HepG2 (cell line): ENCODE data around the gene MARVELD3. TPM values are rescaled to one million over a fixed set of nuclear protein-coding genes. Genes with fewer than 3 reads are reported as not detected.

ENCODE experiments used
- ADNP ChIP-seq: sonication (generic); formaldehyde crosslinking; IDR thresholded peaks from 2 replicates; pipeline ENCODE4 v1.4.0; 2020; ENCODE audit warnings: missing genetic modification reagents
- BRCA1 ChIP-seq: sonication (generic); formaldehyde crosslinking; IDR thresholded peaks from 2 replicates; pipeline ENCODE4 v1.4.0; 2020; ENCODE audit warnings: missing genetic modification reagents
- CEBPG ChIP-seq: IDR thresholded peaks from 2 replicates; pipeline ENCODE4 v1.6.1; 2016
- GZF1 ChIP-seq: sonication (generic); formaldehyde crosslinking; IDR thresholded peaks from 2 replicates; pipeline ENCODE4 v1.5.1; 2020; ENCODE audit warnings: mild to moderate bottlenecking, missing genetic modification reagents
- HDAC1 ChIP-seq: sonication (generic); formaldehyde crosslinking; IDR thresholded peaks from 2 replicates; pipeline ENCODE4 v1.5.1; 2020; ENCODE audit warnings: mild to moderate bottlenecking, missing genetic modification reagents
- NCOR1 ChIP-seq: fragments of 200-600 bp; sonication (generic); IDR thresholded peaks from 2 replicates; pipeline ENCODE4 v1.7.0; 2017; ENCODE audit warnings: antibody characterized with exemption, low read length, borderline replicate concordance
- NR2F1 ChIP-seq, 2 experiments: fragments of 450-650 bp in 1 of 2; formaldehyde crosslinking in 1 of 2; IDR thresholded peaks; 2 replicates each; pipeline versions ENCODE4 v1.5.0 to v1.6.1; 2016 to 2020; ENCODE audit warnings: mild to moderate bottlenecking in 1 of 2, missing compliant biosample characterization in 1 of 2, missing genetic modification reagents in 1 of 2, moderate library complexity in 1 of 2
- PITX1 ChIP-seq: sonication (generic); formaldehyde crosslinking; IDR thresholded peaks from 2 replicates; pipeline ENCODE4 v1.5.1; 2020; ENCODE audit warnings: mild to moderate bottlenecking, missing genetic modification reagents
- RFX3 ChIP-seq: IDR thresholded peaks from 2 replicates; pipeline ENCODE4 v1.6.1; 2016; ENCODE audit warnings: missing biosample characterization, missing genetic modification reagents
- SMARCE1 ChIP-seq: fragments of 450-650 bp; IDR thresholded peaks from 2 replicates; pipeline ENCODE4 v1.6.1; 2017; ENCODE audit warnings: borderline replicate concordance
- ZFP36L1 ChIP-seq: sonication (generic); formaldehyde crosslinking; IDR thresholded peaks from 2 replicates; pipeline ENCODE4 v1.8.0; 2022; ENCODE audit warnings: mild to moderate bottlenecking, missing genetic modification reagents, moderate library complexity
- ZNF136 ChIP-seq: sonication (generic); formaldehyde crosslinking; IDR thresholded peaks from 2 replicates; pipeline ENCODE4 v1.8.1; 2022; ENCODE audit warnings: low read depth, mild to moderate bottlenecking, moderate library complexity, missing genetic modification reagents
- ZNF138 ChIP-seq: sonication (generic); formaldehyde crosslinking; IDR thresholded peaks from 2 replicates; pipeline ENCODE4 v1.5.0; 2020; ENCODE audit warnings: mild to moderate bottlenecking, low read depth, missing genetic modification reagents
- ZNF263 ChIP-seq: sonication (generic); formaldehyde crosslinking; IDR thresholded peaks from 2 replicates; pipeline ENCODE4 v1.4.0; 2020; ENCODE audit warnings: missing genetic modification reagents
- ZNF383 ChIP-seq: sonication (generic); formaldehyde crosslinking; IDR thresholded peaks from 2 replicates; pipeline ENCODE4 v1.4.0; 2020; ENCODE audit warnings: missing genetic modification reagents, mild to moderate bottlenecking, borderline replicate concordance
- ZNF546 ChIP-seq: sonication (generic); formaldehyde crosslinking; conservative IDR thresholded peaks from 2 replicates; pipeline ENCODE4 v1.8.1; 2023; ENCODE audit warnings: mild to moderate bottlenecking, missing genetic modification reagents
- polyA plus RNA-seq, 8 experiments: library from polyadenylated mRNA; depleted of rRNA in 3 of 8; stranded (reverse) in 7 of 8; unstranded in 1 of 8; fragments of >200 nt; fragmentation: Illumina TruSeq in 4 of 8; extraction: Trizol in 4 of 8; gene quantifications; 2 replicates each; pipeline versions ENCODE4 v1.2.1 to v1.2.3, GENCODE V29; 2011 to 2016; ENCODE audit warnings: low read depth in 4 of 8, missing spikeins in 1 of 8, mixed read lengths in 1 of 8; ENCODE audit not compliant: insufficient read depth in 1 of 8
- total RNA-seq, 5 experiments: library from RNA; depleted of rRNA; stranded (reverse); fragments of >200 nt; fragmentation: Illumina TruSeq; extraction: Trizol; gene quantifications; 2 replicates each; pipeline ENCODE4 v1.2.3, GENCODE V29; 2016; ENCODE audit warnings: low read depth in 1 of 5
- TF ChIP-seq, protein P1 (sequence below): sonication (generic); formaldehyde crosslinking; IDR thresholded peaks from 2 replicates; pipeline ENCODE4 v1.9.0; 2021; ENCODE audit warnings: missing genetic modification reagents, borderline replicate concordance
- TF ChIP-seq, protein P2 (sequence below): sonication (generic); formaldehyde crosslinking; IDR thresholded peaks from 2 replicates; pipeline ENCODE4 v1.4.0; 2020; ENCODE audit warnings: mild to moderate bottlenecking, missing genetic modification reagents
- TF ChIP-seq, protein P3 (sequence below): sonication (generic); formaldehyde crosslinking; IDR thresholded peaks from 2 replicates; pipeline ENCODE4 v1.4.0; 2020; ENCODE audit warnings: mild to moderate bottlenecking, missing genetic modification reagents
- TF ChIP-seq, protein P4 (sequence below): IDR thresholded peaks from 2 replicates; pipeline ENCODE4 v1.6.1; 2016; ENCODE audit warnings: control low read depth

MARVELD3 gene
- total and polyA plus RNA-seq, 2 of the 13 experiments (the other 11 are each of a cell fraction or from before 2014, with no cell fraction given), result 4.8 to 5.6 TPM

DNA sequence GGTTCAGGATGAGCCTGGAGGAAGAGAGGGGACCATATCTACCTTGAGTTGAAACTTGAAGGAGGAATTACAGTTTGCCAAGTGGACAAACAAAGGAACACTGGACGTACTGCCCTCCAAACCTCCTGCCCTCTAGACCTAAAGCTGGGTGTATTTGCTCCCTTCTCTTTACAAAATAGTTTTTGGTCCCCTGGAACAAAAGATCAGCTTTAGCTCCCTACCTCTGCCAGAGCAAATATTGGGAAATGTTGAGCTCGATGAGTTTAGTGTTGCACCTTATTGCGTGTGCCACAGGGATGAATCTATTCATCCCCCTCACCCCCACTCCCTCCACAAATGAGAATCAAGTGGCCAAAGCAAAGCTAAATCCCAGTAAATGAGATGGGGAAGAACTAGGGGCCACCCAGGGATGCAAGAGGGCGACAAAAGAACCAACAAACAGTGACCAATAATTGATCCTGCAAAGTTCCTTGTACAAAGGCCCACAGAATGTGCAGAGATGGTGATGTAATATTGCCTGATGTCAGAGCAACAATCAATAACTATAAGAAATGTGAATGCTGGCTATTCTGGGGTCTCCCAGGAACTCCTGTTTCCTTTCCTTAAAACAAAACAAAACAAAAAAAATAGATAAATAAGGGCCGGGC lies 31.9 kb upstream of the MARVELD3 start (continued):
- TF ChIP-seq ZFP36L1 (CRISPR knock-in tag), result peak; percentile 86; the same call in 1 of the 2 replicates
- TF ChIP-seq GZF1 (CRISPR knock-in tag), result no peak
- no peak for TF ChIP-seq NR2F1 (CRISPR knock-in tag; IDR thresholded peaks at IDR 0.05)
- no peak for TF ChIP-seq ZNF383
- TF ChIP-seq, protein P1, sequence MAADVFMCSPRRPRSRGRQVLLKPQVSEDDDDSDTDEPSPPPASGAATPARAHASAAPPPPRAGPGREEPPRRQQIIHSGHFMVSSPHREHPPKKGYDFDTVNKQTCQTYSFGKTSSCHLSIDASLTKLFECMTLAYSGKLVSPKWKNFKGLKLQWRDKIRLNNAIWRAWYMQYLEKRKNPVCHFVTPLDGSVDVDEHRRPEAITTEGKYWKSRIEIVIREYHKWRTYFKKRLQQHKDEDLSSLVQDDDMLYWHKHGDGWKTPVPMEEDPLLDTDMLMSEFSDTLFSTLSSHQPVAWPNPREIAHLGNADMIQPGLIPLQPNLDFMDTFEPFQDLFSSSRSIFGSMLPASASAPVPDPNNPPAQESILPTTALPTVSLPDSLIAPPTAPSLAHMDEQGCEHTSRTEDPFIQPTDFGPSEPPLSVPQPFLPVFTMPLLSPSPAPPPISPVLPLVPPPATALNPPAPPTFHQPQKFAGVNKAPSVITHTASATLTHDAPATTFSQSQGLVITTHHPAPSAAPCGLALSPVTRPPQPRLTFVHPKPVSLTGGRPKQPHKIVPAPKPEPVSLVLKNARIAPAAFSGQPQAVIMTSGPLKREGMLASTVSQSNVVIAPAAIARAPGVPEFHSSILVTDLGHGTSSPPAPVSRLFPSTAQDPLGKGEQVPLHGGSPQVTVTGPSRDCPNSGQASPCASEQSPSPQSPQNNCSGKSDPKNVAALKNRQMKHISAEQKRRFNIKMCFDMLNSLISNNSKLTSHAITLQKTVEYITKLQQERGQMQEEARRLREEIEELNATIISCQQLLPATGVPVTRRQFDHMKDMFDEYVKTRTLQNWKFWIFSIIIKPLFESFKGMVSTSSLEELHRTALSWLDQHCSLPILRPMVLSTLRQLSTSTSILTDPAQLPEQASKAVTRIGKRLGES (CRISPR knock-in tag), result no peak
- TF ChIP-seq, protein P2, sequence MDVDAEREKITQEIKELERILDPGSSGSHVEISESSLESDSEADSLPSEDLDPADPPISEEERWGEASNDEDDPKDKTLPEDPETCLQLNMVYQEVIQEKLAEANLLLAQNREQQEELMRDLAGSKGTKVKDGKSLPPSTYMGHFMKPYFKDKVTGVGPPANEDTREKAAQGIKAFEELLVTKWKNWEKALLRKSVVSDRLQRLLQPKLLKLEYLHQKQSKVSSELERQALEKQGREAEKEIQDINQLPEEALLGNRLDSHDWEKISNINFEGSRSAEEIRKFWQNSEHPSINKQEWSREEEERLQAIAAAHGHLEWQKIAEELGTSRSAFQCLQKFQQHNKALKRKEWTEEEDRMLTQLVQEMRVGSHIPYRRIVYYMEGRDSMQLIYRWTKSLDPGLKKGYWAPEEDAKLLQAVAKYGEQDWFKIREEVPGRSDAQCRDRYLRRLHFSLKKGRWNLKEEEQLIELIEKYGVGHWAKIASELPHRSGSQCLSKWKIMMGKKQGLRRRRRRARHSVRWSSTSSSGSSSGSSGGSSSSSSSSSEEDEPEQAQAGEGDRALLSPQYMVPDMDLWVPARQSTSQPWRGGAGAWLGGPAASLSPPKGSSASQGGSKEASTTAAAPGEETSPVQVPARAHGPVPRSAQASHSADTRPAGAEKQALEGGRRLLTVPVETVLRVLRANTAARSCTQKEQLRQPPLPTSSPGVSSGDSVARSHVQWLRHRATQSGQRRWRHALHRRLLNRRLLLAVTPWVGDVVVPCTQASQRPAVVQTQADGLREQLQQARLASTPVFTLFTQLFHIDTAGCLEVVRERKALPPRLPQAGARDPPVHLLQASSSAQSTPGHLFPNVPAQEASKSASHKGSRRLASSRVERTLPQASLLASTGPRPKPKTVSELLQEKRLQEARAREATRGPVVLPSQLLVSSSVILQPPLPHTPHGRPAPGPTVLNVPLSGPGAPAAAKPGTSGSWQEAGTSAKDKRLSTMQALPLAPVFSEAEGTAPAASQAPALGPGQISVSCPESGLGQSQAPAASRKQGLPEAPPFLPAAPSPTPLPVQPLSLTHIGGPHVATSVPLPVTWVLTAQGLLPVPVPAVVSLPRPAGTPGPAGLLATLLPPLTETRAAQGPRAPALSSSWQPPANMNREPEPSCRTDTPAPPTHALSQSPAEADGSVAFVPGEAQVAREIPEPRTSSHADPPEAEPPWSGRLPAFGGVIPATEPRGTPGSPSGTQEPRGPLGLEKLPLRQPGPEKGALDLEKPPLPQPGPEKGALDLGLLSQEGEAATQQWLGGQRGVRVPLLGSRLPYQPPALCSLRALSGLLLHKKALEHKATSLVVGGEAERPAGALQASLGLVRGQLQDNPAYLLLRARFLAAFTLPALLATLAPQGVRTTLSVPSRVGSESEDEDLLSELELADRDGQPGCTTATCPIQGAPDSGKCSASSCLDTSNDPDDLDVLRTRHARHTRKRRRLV (CRISPR knock-in tag), result peak; percentile 63; the same call in 1 of the 2 replicates
- peak; percentile 81 for TF ChIP-seq NCOR1
- TF ChIP-seq PITX1 (CRISPR knock-in tag), result peak; percentile 71
- no peak for TF ChIP-seq SMARCE1
- peak; percentile 83 for TF ChIP-seq ZNF263 (CRISPR knock-in tag)
- TF ChIP-seq BRCA1 (CRISPR knock-in tag), result no peak
- TF ChIP-seq, protein P3, sequence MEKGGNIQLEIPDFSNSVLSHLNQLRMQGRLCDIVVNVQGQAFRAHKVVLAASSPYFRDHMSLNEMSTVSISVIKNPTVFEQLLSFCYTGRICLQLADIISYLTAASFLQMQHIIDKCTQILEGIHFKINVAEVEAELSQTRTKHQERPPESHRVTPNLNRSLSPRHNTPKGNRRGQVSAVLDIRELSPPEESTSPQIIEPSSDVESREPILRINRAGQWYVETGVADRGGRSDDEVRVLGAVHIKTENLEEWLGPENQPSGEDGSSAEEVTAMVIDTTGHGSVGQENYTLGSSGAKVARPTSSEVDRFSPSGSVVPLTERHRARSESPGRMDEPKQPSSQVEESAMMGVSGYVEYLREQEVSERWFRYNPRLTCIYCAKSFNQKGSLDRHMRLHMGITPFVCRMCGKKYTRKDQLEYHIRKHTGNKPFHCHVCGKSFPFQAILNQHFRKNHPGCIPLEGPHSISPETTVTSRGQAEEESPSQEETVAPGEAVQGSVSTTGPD, result peak; percentile 91
- TF ChIP-seq CEBPG (CRISPR knock-in tag), result peak; percentile 99
- TF ChIP-seq ADNP (CRISPR knock-in tag), result no peak
- TF ChIP-seq, protein P4, sequence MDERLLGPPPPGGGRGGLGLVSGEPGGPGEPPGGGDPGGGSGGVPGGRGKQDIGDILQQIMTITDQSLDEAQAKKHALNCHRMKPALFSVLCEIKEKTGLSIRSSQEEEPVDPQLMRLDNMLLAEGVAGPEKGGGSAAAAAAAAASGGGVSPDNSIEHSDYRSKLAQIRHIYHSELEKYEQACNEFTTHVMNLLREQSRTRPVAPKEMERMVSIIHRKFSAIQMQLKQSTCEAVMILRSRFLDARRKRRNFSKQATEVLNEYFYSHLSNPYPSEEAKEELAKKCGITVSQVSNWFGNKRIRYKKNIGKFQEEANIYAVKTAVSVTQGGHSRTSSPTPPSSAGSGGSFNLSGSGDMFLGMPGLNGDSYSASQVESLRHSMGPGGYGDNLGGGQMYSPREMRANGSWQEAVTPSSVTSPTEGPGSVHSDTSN (CRISPR knock-in tag), result no peak
- 0 out of 2 replicates have a peak, but pooled peaks have one; percentile 49 for TF ChIP-seq HDAC1 (CRISPR knock-in tag)
- TF ChIP-seq ZNF546 (CRISPR knock-in tag), result 0 out of 2 replicates have a peak, but pooled peaks have one; percentile 69
- TF ChIP-seq ZNF136, result 0 out of 2 replicates have a peak, but pooled peaks have one; percentile 46
- TF ChIP-seq RFX3 (CRISPR knock-in tag), result no peak
- TF ChIP-seq ZNF138 (CRISPR knock-in tag), result no peak
